Esophagus muscularis mucosa (tissue), 3 donors: ENCODE data around the gene CRY1.

Source experiments
- POLR2AphosphoS5 ChIP-seq, 2 donors: sonication (generic); formaldehyde crosslinking; IDR thresholded peaks; one replicate each; pipeline ENCODE4 v1.6.1; 2017; ENCODE audit warnings: antibody characterized with exemption in 2 of 2
- TF ChIP-seq, protein P1 (sequence below), 3 experiments: fragments of 200-600 bp in 2 of 3; fragments of 450-650 bp in 1 of 3; sonication (generic) in 2 of 3; IDR thresholded peaks; one replicate each; pipeline ENCODE4 v1.5.1; 2017 to 2019; ENCODE audit warnings: antibody characterized with exemption in 3 of 3, mild to moderate bottlenecking in 2 of 3, moderate library complexity in 1 of 3

- TF ChIP-seq, protein P1, sequence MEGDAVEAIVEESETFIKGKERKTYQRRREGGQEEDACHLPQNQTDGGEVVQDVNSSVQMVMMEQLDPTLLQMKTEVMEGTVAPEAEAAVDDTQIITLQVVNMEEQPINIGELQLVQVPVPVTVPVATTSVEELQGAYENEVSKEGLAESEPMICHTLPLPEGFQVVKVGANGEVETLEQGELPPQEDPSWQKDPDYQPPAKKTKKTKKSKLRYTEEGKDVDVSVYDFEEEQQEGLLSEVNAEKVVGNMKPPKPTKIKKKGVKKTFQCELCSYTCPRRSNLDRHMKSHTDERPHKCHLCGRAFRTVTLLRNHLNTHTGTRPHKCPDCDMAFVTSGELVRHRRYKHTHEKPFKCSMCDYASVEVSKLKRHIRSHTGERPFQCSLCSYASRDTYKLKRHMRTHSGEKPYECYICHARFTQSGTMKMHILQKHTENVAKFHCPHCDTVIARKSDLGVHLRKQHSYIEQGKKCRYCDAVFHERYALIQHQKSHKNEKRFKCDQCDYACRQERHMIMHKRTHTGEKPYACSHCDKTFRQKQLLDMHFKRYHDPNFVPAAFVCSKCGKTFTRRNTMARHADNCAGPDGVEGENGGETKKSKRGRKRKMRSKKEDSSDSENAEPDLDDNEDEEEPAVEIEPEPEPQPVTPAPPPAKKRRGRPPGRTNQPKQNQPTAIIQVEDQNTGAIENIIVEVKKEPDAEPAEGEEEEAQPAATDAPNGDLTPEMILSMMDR (IDR thresholded peaks at IDR 0.05): no peak
- no peak for TF ChIP-seq POLR2AphosphoS5 (IDR thresholded peaks at IDR 0.05)
Measured at GRCh38 chr12:107088912-107089311, 4.4 kb downstream of the CRY1 start.
